ENCODE measurements around the gene GPD1. TPM values are rescaled to one million over a fixed set of nuclear protein-coding genes. Genes with fewer than 3 reads are reported as not detected.
A peak's percentile ranks its signal among the peaks of the same experiment; 100 is the strongest.

Gene GPD1
- total RNA-seq, 1 experiment from 2014 or later, result 0.58 TPM

GRCh38 chr12:50070314-50071060 lies 33.3 kb upstream of the GPD1 start:
- intact Hi-C loops (cut with micrococcal nuclease; ENCODE audit: unreplicated experiment), result loop anchor here (1.0 to 5.0 kb wide), 3 partner anchors 31 to 293 kb away; no protein-coding TSS in a partner anchor
- ChIA-PET CTCF (interaction anchor here (0.6 to 3.3 kb wide), 20 partner anchors 9 to 957 kb away, joined by 3 to 53 read pairs (median 5); partner anchors contain the start of gene SMARCD1), POLR2A (ENCODE audit: low non-redundant PET) (no interaction called here)
- Histone ChIP-seq H3K4me1 (ENCODE audit: insufficient read depth, low read length, poor library complexity, severe bottlenecking) (no peaks in the 10 kb centered on the region), H3K4me3 (ENCODE audit: low read depth, low read length, poor library complexity, severe bottlenecking) (no peak overlapping the region), H3K27me3 (replicated peaks; ENCODE audit: insufficient read depth, low read depth, low read length, poor library complexity) (no peaks in the 10 kb centered on the region), H3K36me3 (ENCODE audit: insufficient read depth, low read length, poor library complexity, severe bottlenecking) (no peaks in the 10 kb centered on the region), H3K27ac (ENCODE audit: low read depth, low read length, poor library complexity, severe bottlenecking) (no peak overlapping the region), H3K9me3 (ENCODE audit: low read depth, low read length, poor library complexity, severe bottlenecking) (no peaks in the 10 kb centered on the region)
- BruUV-seq (replicated peaks), result no TSS peak
- TF ChIP-seq CTCF (conservative IDR thresholded peaks at IDR 0.05; ENCODE audit: low read depth, low read length) (peak; percentile 96), EZH2 (IDR thresholded peaks at IDR 0.05; ENCODE audit: borderline replicate concordance, low read depth, low read length, poor library complexity, severe bottlenecking) (no peak)
- DNase-seq (ENCODE audit: low spot score), result peak; percentile 90

- ChIA-PET POLR2A (ENCODE audit: low non-redundant PET) (interaction anchor here (0.6 kb wide), 1 partner anchor 31 kb away, joined by 3 read pairs; no protein-coding TSS in a partner anchor), CTCF (no interaction called here)
- no peaks in the 10 kb centered on the region for H3K36me3 ChIP-seq (ENCODE audit: insufficient read depth, low read length, poor library complexity, severe bottlenecking)
- no peaks in the 10 kb centered on the region for H3K27me3 ChIP-seq (replicated peaks; ENCODE audit: insufficient read depth, low read depth, low read length, poor library complexity)
- no peak overlapping the region for H3K27ac ChIP-seq (ENCODE audit: low read depth, low read length, poor library complexity, severe bottlenecking)
- no peak for DNase-seq (ENCODE audit: low spot score)
- H3K4me1 ChIP-seq (ENCODE audit: insufficient read depth, low read length, poor library complexity, severe bottlenecking), result no peaks in the 10 kb centered on the region
- intact Hi-C loops (cut with micrococcal nuclease; ENCODE audit: unreplicated experiment), result loop anchor here (5.0 kb wide), 1 partner anchor 295 kb away; no protein-coding TSS in a partner anchor
- BruUV-seq (replicated peaks), result no TSS peak
- no peaks in the 10 kb centered on the region for H3K9me3 ChIP-seq (ENCODE audit: low read depth, low read length, poor library complexity, severe bottlenecking)
- H3K4me3 ChIP-seq (ENCODE audit: low read depth, low read length, poor library complexity, severe bottlenecking), result no peak overlapping the region
- TF ChIP-seq CTCF (conservative IDR thresholded peaks at IDR 0.05; ENCODE audit: low read depth, low read length), result no peak
- TF ChIP-seq EZH2 (IDR thresholded peaks at IDR 0.05; ENCODE audit: borderline replicate concordance, low read depth, low read length, poor library complexity, severe bottlenecking), result no peak
These were observed 31.5 kb upstream of the GPD1 start for GRCh38 chr12:50072198-50072907.

GRCh38 chr12:50073206-50073605 lies 30.6 kb upstream of the GPD1 start:
- Histone ChIP-seq H3K4me1 (ENCODE audit: insufficient read depth, low read length, poor library complexity, severe bottlenecking) (no peaks in the 10 kb centered on the region), H3K9me3 (ENCODE audit: low read depth, low read length, poor library complexity, severe bottlenecking) (no peaks in the 10 kb centered on the region), H3K27me3 (replicated peaks; ENCODE audit: insufficient read depth, low read depth, low read length, poor library complexity) (no peaks in the 10 kb centered on the region), H3K27ac (ENCODE audit: low read depth, low read length, poor library complexity, severe bottlenecking) (no peak overlapping the region), H3K4me3 (ENCODE audit: low read depth, low read length, poor library complexity, severe bottlenecking) (no peak overlapping the region), H3K36me3 (ENCODE audit: insufficient read depth, low read length, poor library complexity, severe bottlenecking) (no peaks in the 10 kb centered on the region)
- no peak for TF ChIP-seq CTCF (conservative IDR thresholded peaks at IDR 0.05; ENCODE audit: low read depth, low read length)
- TF ChIP-seq EZH2 (IDR thresholded peaks at IDR 0.05; ENCODE audit: borderline replicate concordance, low read depth, low read length, poor library complexity, severe bottlenecking), result no peak
- CTCF ChIA-PET, result no interaction called here
- intact Hi-C loops (cut with micrococcal nuclease; ENCODE audit: unreplicated experiment), result loop anchor here (5.0 kb wide), 1 partner anchor 296 kb away; no protein-coding TSS in a partner anchor
- POLR2A ChIA-PET (ENCODE audit: low non-redundant PET), result no interaction called here
- no peak for DNase-seq (ENCODE audit: low spot score)
- no TSS peak for BruUV-seq (replicated peaks)

Measured in A673 (cell line).